A549 (cell line): ENCODE measurements around the gene KRT84. TPM values are rescaled to one million over a fixed set of nuclear protein-coding genes. Genes with fewer than 3 reads are reported as not detected.

ENCODE experiments used
- ATAC-seq, 2 experiments: fragments of 200-7000 bp in 1 of 2; fragments of >200 bp in 1 of 2; cut with Nextera tagmentation in 1 of 2; cut with Tn5 transposase in 1 of 2; 3 replicates each; pipeline versions ENCODE4 v1.8.0 to v1.9.1; 2018 to 2020; ENCODE audit warnings: mild to moderate bottlenecking in 1 of 2, moderate library complexity in 1 of 2
- CTCF ChIA-PET: fragments of 300-600 bp; sonication (Branson Sonifier 250); formaldehyde crosslinking; extraction: SDS; loops from one replicate; lab custom pipeline; 2021; ENCODE audit warnings: antibody characterized with exemption, inconsistent platforms; lab: Yijun Ruan, JAX
- POLR2A ChIA-PET: fragments of 350-600 bp; formaldehyde crosslinking; extraction: SDS; loops from one replicate; lab custom pipeline; 2021; ENCODE audit warnings: antibody characterized with exemption, inconsistent platforms; lab: Yijun Ruan, JAX
- DNase-seq, 2 experiments: peaks; one replicate each; pipeline versions ENCODE4 v3.0.0 to v3.0.0-alpha.2; 2011 to 2016; ENCODE audit warnings: low read depth in 1 of 2, low spot score in 1 of 2
- FAIRE-seq: peaks from 2 replicates; lab custom pipeline; 2011; peaks lifted over from hg19 to GRCh38; lab: Jason Lieb, UNC
- H3K27ac ChIP-seq, 2 experiments: fragments of >200 bp; sonication (Bioruptor Twin); formaldehyde crosslinking; 3 replicates each; pipeline ENCODE4 v1.5.1; 2016 to 2017
- H3K4me1 ChIP-seq: fragments of >200 bp; sonication (Bioruptor Twin); formaldehyde crosslinking; 3 replicates; pipeline ENCODE4 v1.6.1; 2016
- H3K4me2 ChIP-seq: fragments of >200 bp; sonication (Bioruptor Twin); formaldehyde crosslinking; 3 replicates; pipeline ENCODE4 v1.6.1; 2016
- H3K4me3 ChIP-seq: fragments of >200 bp; sonication (Bioruptor Twin); formaldehyde crosslinking; 3 replicates; pipeline ENCODE4 v1.5.1; 2016
- H3K9me3 ChIP-seq: fragments of >200 bp; sonication (Bioruptor Twin); formaldehyde crosslinking; 3 replicates; pipeline ENCODE4 v1.6.1; 2016
- CBX2 ChIP-seq: fragments of 200-600 bp; sonication (generic); IDR thresholded peaks from 2 replicates; pipeline ENCODE4 v1.6.1; 2016; ENCODE audit warnings: low read depth, mild to moderate bottlenecking, borderline replicate concordance
- CEBPB ChIP-seq, 2 experiments: fragments of >200 bp in 1 of 2; sonication (Bioruptor Twin) in 1 of 2; formaldehyde crosslinking in 1 of 2; IDR thresholded peaks; 2 replicates each; pipeline ENCODE4 v1.6.1; 2012 to 2016
- ESRRA ChIP-seq: fragments of 150-350 bp; IDR thresholded peaks from 2 replicates; pipeline ENCODE4 v1.6.1; 2014; ENCODE audit warnings: mild to moderate bottlenecking, low read length, borderline replicate concordance
- FOSL2 ChIP-seq, 2 experiments: fragments of 450-650 bp in 1 of 2; fragments of >200 bp in 1 of 2; sonication (Bioruptor Twin) in 1 of 2; formaldehyde crosslinking; IDR thresholded peaks; 2 replicates each; pipeline versions ENCODE4 v1.5.0 to v1.6.1; 2016 to 2020; ENCODE audit warnings: mild to moderate bottlenecking in 1 of 2, moderate library complexity in 1 of 2
- FOXS1 ChIP-seq: fragments of 250-450 bp; sonication (Bioruptor Pico); IDR thresholded peaks from 2 replicates; pipeline ENCODE4 v1.5.0; 2020; ENCODE audit warnings: mild to moderate bottlenecking, moderate library complexity
- HDAC2 ChIP-seq: fragments of 200-600 bp; sonication (generic); IDR thresholded peaks from 2 replicates; pipeline ENCODE4 v1.6.1; 2016
- HOXB5 ChIP-seq: fragments of 250-450 bp; sonication (Bioruptor Pico); IDR thresholded peaks from 2 replicates; pipeline ENCODE4 v1.5.0; 2020; ENCODE audit warnings: mild to moderate bottlenecking, moderate library complexity
- JUN ChIP-seq, 2 experiments: fragments of >200 bp; sonication (Bioruptor Twin); formaldehyde crosslinking; IDR thresholded peaks; 2 replicates in 1 of 2; 3 replicates in 1 of 2; pipeline ENCODE4 v1.6.1; 2016 to 2017
- KDM5A ChIP-seq: fragments of 200-600 bp; sonication (generic); IDR thresholded peaks from 2 replicates; pipeline ENCODE4 v1.6.1; 2016; ENCODE audit warnings: antibody characterized with exemption, mild to moderate bottlenecking
- MYC ChIP-seq: IDR thresholded peaks from 2 replicates; pipeline ENCODE4 v1.6.1; 2012; ENCODE audit warnings: mild to moderate bottlenecking, inconsistent platforms, low read length, improper control_type of control experiment, borderline replicate concordance
- RAD21 ChIP-seq, 2 experiments: fragments of >200 bp in 1 of 2; sonication (Bioruptor Twin) in 1 of 2; formaldehyde crosslinking in 1 of 2; IDR thresholded peaks in 1 of 2; conservative IDR thresholded peaks in 1 of 2; 2 replicates in 1 of 2; 3 replicates in 1 of 2; pipeline ENCODE4 v1.6.1; 2012 to 2018; ENCODE audit warnings: inconsistent platforms in 1 of 2
- RCOR1 ChIP-seq: fragments of 150-350 bp; IDR thresholded peaks from 2 replicates; pipeline ENCODE4 v1.6.1; 2014; ENCODE audit warnings: antibody characterized with exemption, low read length, low read depth
- SMC3 ChIP-seq: fragments of >200 bp; sonication (Bioruptor Twin); formaldehyde crosslinking; IDR thresholded peaks from 3 replicates; pipeline ENCODE4 v1.6.1; 2018; ENCODE audit warnings: inconsistent platforms
- WGBS: methylation state at CpG from one replicate; pipeline ENCODE4 v1.1.6; 2017; ENCODE audit errors: missing lambda C conversion rate; 5-methylcytosine and 5-hydroxymethylcytosine counted together
- polyA plus RNA-seq, 4 experiments: library from polyadenylated mRNA; depleted of rRNA in 3 of 4; stranded (reverse); fragments of >200 nt; fragmentation: RNase III in 1 of 4; extraction: RNeasy Plus Mini Kit Qiagen cat#74134 plus additional on column Dnase treatment in 1 of 4; gene quantifications; 2 replicates in 3 of 4; 3 replicates in 1 of 4; pipeline ENCODE4 v1.2.3, GENCODE V29; 2011 to 2017
- TF ChIP-seq, protein P1 (sequence below): fragments of 250-450 bp; sonication (Bioruptor Pico); IDR thresholded peaks from 2 replicates; pipeline ENCODE4 v1.5.0; 2020; ENCODE audit warnings: low read depth, mild to moderate bottlenecking, moderate library complexity
- TF ChIP-seq, protein P2 (sequence below): fragments of >200 bp; sonication (Bioruptor Twin); formaldehyde crosslinking; IDR thresholded peaks from 3 replicates; pipeline ENCODE4 v1.5.1; 2016
- TF ChIP-seq, protein P3 (sequence below): fragments of 450-650 bp; IDR thresholded peaks from 2 replicates; pipeline ENCODE4 v1.6.1; 2014; ENCODE audit warnings: antibody characterized with exemption
- TF ChIP-seq, protein P4 (sequence below): fragments of 150-350 bp; IDR thresholded peaks from 2 replicates; pipeline ENCODE4 v1.6.1; 2014; ENCODE audit warnings: low read depth, mild to moderate bottlenecking, low read length

Gene KRT84
- polyA plus RNA-seq, 2 of the 4 experiments (the other 2 are of a cell fraction), result not detected

DNA sequence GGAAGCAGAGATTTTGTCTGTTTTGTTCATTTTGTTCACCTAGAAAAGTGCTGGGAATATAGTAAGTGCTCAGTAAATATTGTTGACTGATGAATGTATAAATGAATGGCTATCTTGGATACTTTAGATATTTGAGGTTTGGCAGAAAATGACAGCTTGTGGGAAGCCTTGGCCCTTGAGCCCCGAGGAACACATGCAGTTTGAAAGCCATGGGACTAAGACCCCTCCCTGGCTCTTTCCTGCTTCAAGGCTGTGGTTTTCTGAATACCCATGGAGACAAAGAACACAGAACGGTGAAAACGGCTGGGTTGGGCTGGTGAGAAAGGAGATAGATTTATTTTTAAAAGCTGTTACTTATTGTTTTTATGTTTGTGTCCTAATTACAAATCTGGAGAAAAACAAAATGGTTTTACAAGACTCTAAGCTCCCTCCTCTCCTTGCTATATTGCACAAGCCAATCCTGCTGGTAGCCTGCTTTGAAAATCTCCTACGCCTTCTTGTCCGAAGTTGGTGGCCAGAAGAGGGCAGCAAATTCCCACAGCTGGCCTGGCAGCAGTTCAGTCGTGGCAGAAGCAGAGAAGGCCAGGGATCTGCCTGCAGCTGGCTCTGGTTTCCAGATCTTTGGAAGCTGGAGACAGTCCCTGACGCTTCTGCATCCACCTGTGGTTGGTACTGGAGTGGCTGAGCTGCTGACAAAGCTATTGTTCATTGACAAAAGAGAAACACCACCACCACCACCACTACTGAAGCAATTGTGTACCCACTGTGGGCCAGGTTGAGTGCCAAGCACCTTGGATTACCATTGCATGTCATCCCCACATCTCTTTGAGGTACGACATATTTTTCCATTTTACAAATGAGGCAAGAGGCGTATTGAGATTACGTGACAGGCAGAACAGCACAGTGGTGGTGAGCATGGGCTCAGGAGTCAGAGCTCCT lies 13.0 kb downstream of the KRT84 start:
- ChIA-PET POLR2A (interaction anchor here (1.1 kb wide), 1 partner anchor 507 kb away, joined by 6 read pairs; no protein-coding TSS in a partner anchor), CTCF (interaction anchor here (0.5 to 46.1 kb wide), 102 partner anchors 9 to 621 kb away, joined by 3 to 1221 read pairs (median 4); partner anchors contain the start of genes KRT3, KRT5, KRT6A and KRT71)
- TF ChIP-seq, protein P1, sequence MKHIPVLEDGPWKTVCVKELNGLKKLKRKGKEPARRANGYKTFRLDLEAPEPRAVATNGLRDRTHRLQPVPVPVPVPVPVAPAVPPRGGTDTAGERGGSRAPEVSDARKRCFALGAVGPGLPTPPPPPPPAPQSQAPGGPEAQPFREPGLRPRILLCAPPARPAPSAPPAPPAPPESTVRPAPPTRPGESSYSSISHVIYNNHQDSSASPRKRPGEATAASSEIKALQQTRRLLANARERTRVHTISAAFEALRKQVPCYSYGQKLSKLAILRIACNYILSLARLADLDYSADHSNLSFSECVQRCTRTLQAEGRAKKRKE (CRISPR knock-in tag), result no peak
- TF ChIP-seq CBX2, result no peak
- peak; percentile 96 for TF ChIP-seq SMC3
- TF ChIP-seq RAD21 (conservative IDR thresholded peaks at IDR 0.05 in 1 of 2, IDR thresholded peaks at IDR 0.05 in 1 of 2), result peak; percentile 97 to 99
- TF ChIP-seq, protein P2, sequence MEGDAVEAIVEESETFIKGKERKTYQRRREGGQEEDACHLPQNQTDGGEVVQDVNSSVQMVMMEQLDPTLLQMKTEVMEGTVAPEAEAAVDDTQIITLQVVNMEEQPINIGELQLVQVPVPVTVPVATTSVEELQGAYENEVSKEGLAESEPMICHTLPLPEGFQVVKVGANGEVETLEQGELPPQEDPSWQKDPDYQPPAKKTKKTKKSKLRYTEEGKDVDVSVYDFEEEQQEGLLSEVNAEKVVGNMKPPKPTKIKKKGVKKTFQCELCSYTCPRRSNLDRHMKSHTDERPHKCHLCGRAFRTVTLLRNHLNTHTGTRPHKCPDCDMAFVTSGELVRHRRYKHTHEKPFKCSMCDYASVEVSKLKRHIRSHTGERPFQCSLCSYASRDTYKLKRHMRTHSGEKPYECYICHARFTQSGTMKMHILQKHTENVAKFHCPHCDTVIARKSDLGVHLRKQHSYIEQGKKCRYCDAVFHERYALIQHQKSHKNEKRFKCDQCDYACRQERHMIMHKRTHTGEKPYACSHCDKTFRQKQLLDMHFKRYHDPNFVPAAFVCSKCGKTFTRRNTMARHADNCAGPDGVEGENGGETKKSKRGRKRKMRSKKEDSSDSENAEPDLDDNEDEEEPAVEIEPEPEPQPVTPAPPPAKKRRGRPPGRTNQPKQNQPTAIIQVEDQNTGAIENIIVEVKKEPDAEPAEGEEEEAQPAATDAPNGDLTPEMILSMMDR, result peak; percentile 96
- peak; percentile 68 to 93; a peak in 3 of 4 replicates for TF ChIP-seq CEBPB (IDR thresholded peaks at IDR 0.05)
- DNase-seq, result peak; percentile 93 to 95
- H3K4me2 ChIP-seq, result no peak overlapping the region
- peak; percentile 95 to 97 for ATAC-seq
- H3K9me3 ChIP-seq, result peaks cover 5% of the 10 kb centered on the region; the same call in 1 of the 3 replicates
- FAIRE-seq, result peak; percentile 93
- H3K4me3 ChIP-seq, result no peak overlapping the region
- H3K4me1 ChIP-seq, result peaks cover 10% of the 10 kb centered on the region; the same call in 1 of the 3 replicates
- 40% methylated on average over 10 of the region's 10 CpGs for WGBS
- peak overlapping the region; percentile 34 to 67 for H3K27ac ChIP-seq

DNA sequence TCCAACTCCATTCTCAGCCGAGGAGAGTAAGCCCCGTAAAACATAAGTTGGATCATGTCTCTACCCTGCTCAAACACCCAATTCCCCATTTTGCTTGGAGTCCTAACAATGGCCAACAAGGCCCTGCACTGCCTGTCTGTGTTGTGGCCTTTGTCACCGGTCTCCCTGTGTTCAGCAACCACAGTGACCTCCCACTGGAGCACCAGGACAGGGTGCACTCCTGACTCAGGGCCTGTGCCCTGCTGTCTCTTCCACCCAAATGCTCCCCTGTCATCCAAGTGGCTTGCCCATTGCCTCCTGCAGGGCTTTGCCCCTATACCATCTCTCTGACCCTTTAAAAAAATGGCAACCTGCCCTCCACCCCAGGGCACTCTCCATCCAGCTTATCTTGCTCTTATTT lies 13.7 kb downstream of the KRT84 start:
- peak overlapping the region; percentile 34 to 67; a peak in 5 of 6 replicates for H3K27ac ChIP-seq
- CTCF ChIA-PET, result interaction anchor here (0.7 to 46.1 kb wide), 51 partner anchors 8 to 502 kb away, joined by 3 to 1221 read pairs (median 9); partner anchors contain the start of genes KRT5, KRT71 and KRT84
- H3K4me1 ChIP-seq, result peaks cover 10% of the 10 kb centered on the region; the same call in 1 of the 3 replicates
- ATAC-seq (no peak; a peak in 1 of 6 replicates), DNase-seq (no peak), FAIRE-seq (no peak)
- peaks cover 5% of the 10 kb centered on the region; the same call in 1 of the 3 replicates for H3K9me3 ChIP-seq
- TF ChIP-seq, protein P3, sequence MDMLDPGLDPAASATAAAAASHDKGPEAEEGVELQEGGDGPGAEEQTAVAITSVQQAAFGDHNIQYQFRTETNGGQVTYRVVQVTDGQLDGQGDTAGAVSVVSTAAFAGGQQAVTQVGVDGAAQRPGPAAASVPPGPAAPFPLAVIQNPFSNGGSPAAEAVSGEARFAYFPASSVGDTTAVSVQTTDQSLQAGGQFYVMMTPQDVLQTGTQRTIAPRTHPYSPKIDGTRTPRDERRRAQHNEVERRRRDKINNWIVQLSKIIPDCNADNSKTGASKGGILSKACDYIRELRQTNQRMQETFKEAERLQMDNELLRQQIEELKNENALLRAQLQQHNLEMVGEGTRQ, result no peak
- no peak for TF ChIP-seq ESRRA
- TF ChIP-seq HDAC2, result no peak
- TF ChIP-seq CBX2, result no peak
- no peak for TF ChIP-seq FOSL2 (IDR thresholded peaks at IDR 0.05)
- no peak for TF ChIP-seq FOSL2 (CRISPR knock-in tag; IDR thresholded peaks at IDR 0.05)
- no peak for TF ChIP-seq FOXS1 (CRISPR knock-in tag)
- TF ChIP-seq, protein P4, sequence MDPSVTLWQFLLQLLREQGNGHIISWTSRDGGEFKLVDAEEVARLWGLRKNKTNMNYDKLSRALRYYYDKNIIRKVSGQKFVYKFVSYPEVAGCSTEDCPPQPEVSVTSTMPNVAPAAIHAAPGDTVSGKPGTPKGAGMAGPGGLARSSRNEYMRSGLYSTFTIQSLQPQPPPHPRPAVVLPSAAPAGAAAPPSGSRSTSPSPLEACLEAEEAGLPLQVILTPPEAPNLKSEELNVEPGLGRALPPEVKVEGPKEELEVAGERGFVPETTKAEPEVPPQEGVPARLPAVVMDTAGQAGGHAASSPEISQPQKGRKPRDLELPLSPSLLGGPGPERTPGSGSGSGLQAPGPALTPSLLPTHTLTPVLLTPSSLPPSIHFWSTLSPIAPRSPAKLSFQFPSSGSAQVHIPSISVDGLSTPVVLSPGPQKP, result no peak
- no peak for TF ChIP-seq JUN (IDR thresholded peaks at IDR 0.05)
- TF ChIP-seq MYC, result no peak
- no peak for TF ChIP-seq HOXB5 (CRISPR knock-in tag)
- no peak for TF ChIP-seq RCOR1
- TF ChIP-seq KDM5A, result no peak
- no peak overlapping the region for H3K4me2 ChIP-seq
- no peak overlapping the region for H3K4me3 ChIP-seq
- 86% methylated on average over 3 of the region's 3 CpGs for WGBS
- POLR2A ChIA-PET, result no interaction called here
